H9 (cell line): Measurements from ENCODE around the gene TP53. TPM values are rescaled to one million over a fixed set of nuclear protein-coding genes. Genes with fewer than 3 reads are reported as not detected.

Experiments
- DNase-seq: peaks from one replicate; pipeline ENCODE4 v3.0.0-alpha.2; 2017
- H2AFZ ChIP-seq: one replicate; pipeline ENCODE4 v1.6.1; 2013; ENCODE audit warnings: mild to moderate bottlenecking, low read length, control low read depth, moderate library complexity
- H2AK5ac ChIP-seq: 2 replicates; pipeline ENCODE4 v1.6.1; 2013; ENCODE audit warnings: low read length, control low read depth, mixed read lengths; ENCODE audit not compliant: insufficient read length
- H2BK120ac ChIP-seq: one replicate; pipeline ENCODE4 v1.6.1; 2013; ENCODE audit warnings: low read depth, mild to moderate bottlenecking, low read length, control low read depth, inconsistent platforms; ENCODE audit not compliant: poor library complexity, severe bottlenecking
- H2BK12ac ChIP-seq: 2 replicates; pipeline ENCODE4 v1.6.1; 2013; ENCODE audit warnings: low read length, control low read depth, mixed read lengths, low read depth; ENCODE audit not compliant: insufficient read length
- H2BK15ac ChIP-seq: 2 replicates; pipeline ENCODE4 v1.6.1; 2013; ENCODE audit warnings: low read depth, low read length, control low read depth
- H2BK20ac ChIP-seq: one replicate; pipeline ENCODE4 v1.6.1; 2013; ENCODE audit warnings: low read depth, mild to moderate bottlenecking, low read length, control low read depth, inconsistent platforms; ENCODE audit not compliant: poor library complexity, severe bottlenecking
- H2BK5ac ChIP-seq: 2 replicates; pipeline ENCODE4 v1.6.1; 2013; ENCODE audit warnings: low read length, control low read depth, mixed read lengths; ENCODE audit not compliant: insufficient read length
- H3K14ac ChIP-seq: 2 replicates; pipeline ENCODE4 v1.6.1; 2013; ENCODE audit warnings: low read length, control low read depth; ENCODE audit not compliant: insufficient read depth
- H3K18ac ChIP-seq: 2 replicates; pipeline ENCODE4 v1.6.1; 2013; ENCODE audit warnings: low read depth, mild to moderate bottlenecking, mixed read lengths, low read length, control low read depth; ENCODE audit not compliant: insufficient read length
- H3K23ac ChIP-seq: 2 replicates; pipeline ENCODE4 v1.6.1; 2013; ENCODE audit warnings: low read length, control low read depth, mixed read lengths, low read depth; ENCODE audit not compliant: insufficient read length
- H3K23me2 ChIP-seq: 2 replicates; pipeline ENCODE4 v1.6.1; 2013; ENCODE audit warnings: low read depth, mild to moderate bottlenecking, mixed read lengths, low read length, control low read depth; ENCODE audit not compliant: insufficient read length, poor library complexity, severe bottlenecking
- H3K27ac ChIP-seq: 2 replicates; pipeline ENCODE4 v1.5.1; 2013; ENCODE audit warnings: low read length, control low read depth, mixed read lengths, low read depth; ENCODE audit not compliant: insufficient read length
- H3K27me3 ChIP-seq: 2 replicates; pipeline ENCODE4 v1.6.1; 2013; ENCODE audit warnings: low read length, control low read depth, inconsistent platforms; ENCODE audit not compliant: insufficient read depth
- H3K4ac ChIP-seq: 2 replicates; pipeline ENCODE4 v1.6.1; 2013; ENCODE audit warnings: low read depth, mild to moderate bottlenecking, control low read depth, inconsistent platforms, low read length, moderate library complexity
- H3K4me1 ChIP-seq: 2 replicates; pipeline ENCODE4 v1.6.1; 2013; ENCODE audit warnings: low read length, control low read depth, inconsistent platforms; ENCODE audit not compliant: insufficient read depth
- H3K4me2 ChIP-seq: 2 replicates; pipeline ENCODE4 v1.6.1; 2013; ENCODE audit warnings: low read length, control low read depth, mixed read lengths; ENCODE audit not compliant: insufficient read length, insufficient read depth
- H3K56ac ChIP-seq: 2 replicates; pipeline ENCODE4 v1.6.1; 2013; ENCODE audit warnings: low read depth, mild to moderate bottlenecking, mixed read lengths, low read length, control low read depth; ENCODE audit not compliant: insufficient read length
- H3K79me1 ChIP-seq: 2 replicates; pipeline ENCODE4 v1.6.1; 2013; ENCODE audit warnings: low read depth, mild to moderate bottlenecking, moderate library complexity, low read length, control low read depth, inconsistent platforms; ENCODE audit not compliant: insufficient read depth, poor library complexity, severe bottlenecking
- H3K79me2 ChIP-seq: 2 replicates; pipeline ENCODE4 v1.6.1; 2013; ENCODE audit warnings: low read length, control low read depth, inconsistent platforms; ENCODE audit not compliant: insufficient read depth
- H3K9ac ChIP-seq: 2 replicates; pipeline ENCODE4 v1.6.1; 2013; ENCODE audit warnings: low read length, control low read depth, mixed read lengths; ENCODE audit not compliant: insufficient read length; ENCODE audit errors: extremely low read depth
- H3K9me3 ChIP-seq: one replicate; pipeline ENCODE4 v1.6.1; 2013; ENCODE audit warnings: low read depth, low read length, inconsistent platforms; ENCODE audit not compliant: control insufficient read depth
- H3T11ph ChIP-seq: one replicate; pipeline ENCODE4 v1.6.1; 2013; ENCODE audit warnings: mild to moderate bottlenecking, low read length, control low read depth, inconsistent platforms
- H4K20me1 ChIP-seq: one replicate; pipeline ENCODE4 v1.6.1; 2013; ENCODE audit not compliant: control insufficient read depth, insufficient read length, insufficient read depth
- H4K5ac ChIP-seq: 2 replicates; pipeline ENCODE4 v1.6.1; 2013; ENCODE audit warnings: low read depth, mild to moderate bottlenecking, mixed read lengths, low read length, control low read depth; ENCODE audit not compliant: insufficient read length
- H4K8ac ChIP-seq: replicated peaks from 2 replicates; pipeline ENCODE4 v1.6.1; 2013; ENCODE audit warnings: low read length, control low read depth, mixed read lengths, low read depth; ENCODE audit not compliant: insufficient read length
- H4K91ac ChIP-seq: 2 replicates; pipeline ENCODE4 v1.6.1; 2013; ENCODE audit warnings: low read depth, mild to moderate bottlenecking, moderate library complexity, mixed read lengths, low read length, control low read depth; ENCODE audit not compliant: insufficient read length
- H3K27ac Mint-ChIP-seq, 3 experiments: 2 replicates in 2 of 3; 3 replicates in 1 of 3; pipeline ENCODE4 v1.8.0; 2020 to 2021; ENCODE audit warnings: mixed read lengths in 3 of 3, mild to moderate bottlenecking in 1 of 3, moderate library complexity in 1 of 3
- H3K27me3 Mint-ChIP-seq: 2 replicates; pipeline ENCODE4 v1.8.0; 2021; ENCODE audit warnings: low read depth, mild to moderate bottlenecking, moderate library complexity, mixed read lengths
- H3K36me3 Mint-ChIP-seq, 3 experiments: 2 replicates in 2 of 3; 3 replicates in 1 of 3; pipeline ENCODE4 v1.8.0; 2020 to 2021; ENCODE audit warnings: low read depth in 3 of 3, mixed read lengths in 3 of 3; ENCODE audit not compliant: insufficient read depth in 1 of 3
- H3K4me1 Mint-ChIP-seq, 2 experiments: 2 replicates each; pipeline ENCODE4 v1.8.0; 2020; ENCODE audit warnings: mixed read lengths in 2 of 2
- H3K4me3 Mint-ChIP-seq, 2 experiments: 2 replicates in 1 of 2; 3 replicates in 1 of 2; pipeline ENCODE4 v1.8.0; 2020 to 2021; ENCODE audit warnings: mild to moderate bottlenecking in 2 of 2, mixed read lengths in 2 of 2, moderate library complexity in 1 of 2
- H3K9me3 Mint-ChIP-seq, 2 experiments: 2 replicates in 1 of 2; 3 replicates in 1 of 2; pipeline ENCODE4 v1.8.0; 2020; ENCODE audit warnings: mild to moderate bottlenecking in 2 of 2, mixed read lengths in 2 of 2, moderate library complexity in 1 of 2
- CTCF ChIP-seq: fragments of 200-600 bp; sonication (generic); conservative IDR thresholded peaks from 3 replicates; pipeline ENCODE4 v1.8.0; 2021; ENCODE audit warnings: antibody characterized with exemption, mild to moderate bottlenecking
- WGBS: extraction: QIAGEN DNeasy Blood & Tissue Kit; methylation state at CpG from one replicate; pipeline ENCODE4 v1.1.7; 2013; ENCODE audit warnings: missing lambda C conversion rate, low lambda C conversion rate, mixed read lengths; ENCODE audit not compliant: insufficient read length; ENCODE audit errors: extremely low coverage; 5-methylcytosine and 5-hydroxymethylcytosine counted together
- total RNA-seq: library from RNA; stranded (reverse); gene quantifications from 2 replicates; pipeline ENCODE4 v1.2.1, GENCODE V29; 2021

The TP53 gene
- total RNA-seq, 1 experiment from 2014 or later, result 163 TPM

GRCh38 chr17:7702776-7703175 is 15.5 kb upstream of the TP53 start:
- Histone ChIP-seq H3K79me1 (no peaks in the 10 kb centered on the region), H2BK12ac (no peak overlapping the region), H3K56ac (no peak overlapping the region), H3K4ac (0 out of 2 replicates have a peak overlapping the region, but pooled peaks have one; percentile 44), H2AFZ (no peak overlapping the region), H3K4me2 (no peak overlapping the region), H4K20me1 (no peaks in the 10 kb centered on the region), H2AK5ac (no peak overlapping the region), H2BK20ac (no peak overlapping the region), H2BK5ac (no peak overlapping the region), H3K14ac (peak overlapping the region; percentile 91; the same call in 1 of the 2 replicates), H4K8ac (no peak overlapping the region), H3K27ac (no peak overlapping the region), H2BK120ac (peak overlapping the region; percentile 40), H3K79me2 (no peaks in the 10 kb centered on the region), H4K5ac (no peak overlapping the region), H3K23ac (no peak overlapping the region), H4K91ac (no peak overlapping the region), H3K27me3 (no peaks in the 10 kb centered on the region; the same call in 1 of the 2 replicates), H3K9ac (no peak overlapping the region), H3T11ph (peak overlapping the region; percentile 55), H3K18ac (peak overlapping the region; percentile 97), H3K23me2 (peaks cover 18% of the 10 kb centered on the region), H2BK15ac (no peak overlapping the region), H3K4me1 (no peaks in the 10 kb centered on the region; the same call in 1 of the 2 replicates), H3K9me3 (no peaks in the 10 kb centered on the region)
- WGBS, result no CpG with 5 or more reads among the region's 13 CpGs
- TF ChIP-seq CTCF, result no peak
- peaks cover 31 to 33% of the 10 kb centered on the region in 2 experiments for H3K4me1 Mint-ChIP-seq
- DNase-seq, result no peak
- peaks cover 5 to 18% (median 16%) of the 10 kb centered on the region in 3 experiments; a peak in 6 of 7 replicates for H3K36me3 Mint-ChIP-seq
- peaks cover 27% of the 10 kb centered on the region for H3K27me3 Mint-ChIP-seq
- peak overlapping the region in 2 of 3 experiments; percentile 80 to 91; a peak in 2 of 7 replicates for H3K27ac Mint-ChIP-seq
- H3K4me3 Mint-ChIP-seq, result peak overlapping the region in 1 of 2 experiments; percentile 87; a peak in 1 of 5 replicates
- no peaks in the 10 kb centered on the region for H3K9me3 Mint-ChIP-seq
